Measurements from ENCODE around the gene PHKB.

Gene PHKB

GRCh38 chr16:47732523-47733111 lies 271.5 kb downstream of the PHKB start:
- no peak for DNase-seq (ENCODE audit: low spot score)

GRCh38 chr16:47734081-47734857 lies 273.1 kb downstream of the PHKB start:
- no peak for DNase-seq (ENCODE audit: low spot score)
- no peak for TF ChIP-seq CTCF (IDR thresholded peaks at IDR 0.05; ENCODE audit: extremely low read depth, missing control alignments)

More at GRCh38 chr16:47732523-47733111, 271.5 kb downstream of the PHKB start:
- TF ChIP-seq CTCF (IDR thresholded peaks at IDR 0.05; ENCODE audit: extremely low read depth, missing control alignments), result no peak

- DNase-seq (ENCODE audit: low spot score), result no peak
- TF ChIP-seq CTCF (IDR thresholded peaks at IDR 0.05; ENCODE audit: extremely low read depth, missing control alignments), result no peak
These were observed 274.0 kb downstream of the PHKB start for GRCh38 chr16:47734987-47735594.

- no peak for TF ChIP-seq CTCF (IDR thresholded peaks at IDR 0.05; ENCODE audit: extremely low read depth, missing control alignments)
- no peak for DNase-seq (ENCODE audit: low spot score)
These were observed 289.2 kb downstream of the PHKB start for GRCh38 chr16:47750371-47750770.

All from GM20000 (cell line).